GM23248 (cell line): ENCODE measurements around the gene DUSP28. TPM values are rescaled to one million over a fixed set of nuclear protein-coding genes. Genes with fewer than 3 reads are reported as not detected.
A peak's percentile ranks its signal among the peaks of the same experiment; 100 is the strongest.

Experiments
- DNase-seq: peaks from one replicate; pipeline ENCODE4 v3.0.0-alpha.2; 2015
- H2AFZ ChIP-seq: fragments of 200-600 bp; sonication (generic); 2 replicates; pipeline ENCODE4 v1.6.1; 2016; ENCODE audit warnings: antibody characterized with exemption
- H3F3A ChIP-seq: fragments of 200-600 bp; sonication (generic); 2 replicates; pipeline ENCODE4 v1.6.1; 2016; ENCODE audit warnings: mild to moderate bottlenecking, antibody characterized with exemption, mixed run types; ENCODE audit not compliant: insufficient read depth
- H3K27ac ChIP-seq: fragments of 200-600 bp; sonication (generic); 2 replicates; pipeline ENCODE4 v1.5.1; 2016; ENCODE audit warnings: mild to moderate bottlenecking
- H3K27me3 ChIP-seq: fragments of 200-600 bp; sonication (generic); replicated peaks from 2 replicates; pipeline ENCODE4 v1.6.1; 2016; ENCODE audit warnings: mild to moderate bottlenecking; ENCODE audit not compliant: insufficient read depth
- H3K36me3 ChIP-seq: fragments of 200-600 bp; sonication (generic); 2 replicates; pipeline ENCODE4 v1.6.1; 2016; ENCODE audit warnings: low read depth, mild to moderate bottlenecking
- H3K4me1 ChIP-seq: fragments of 200-600 bp; sonication (generic); 2 replicates; pipeline ENCODE4 v1.6.1; 2016; ENCODE audit warnings: mild to moderate bottlenecking; ENCODE audit not compliant: insufficient read depth
- H3K4me2 ChIP-seq: fragments of 200-600 bp; sonication (generic); one replicate; pipeline ENCODE4 v1.6.1; 2016; ENCODE audit warnings: mild to moderate bottlenecking; ENCODE audit not compliant: unreplicated experiment
- H3K4me3 ChIP-seq: fragments of 200-600 bp; sonication (generic); 2 replicates; pipeline ENCODE4 v1.5.1; 2016; ENCODE audit warnings: mild to moderate bottlenecking
- H3K79me2 ChIP-seq: fragments of 200-600 bp; sonication (generic); 2 replicates; pipeline ENCODE4 v1.6.1; 2016; ENCODE audit warnings: mild to moderate bottlenecking; ENCODE audit not compliant: insufficient read depth
- H3K9ac ChIP-seq: fragments of 200-600 bp; sonication (generic); 2 replicates; pipeline ENCODE4 v1.6.1; 2016; ENCODE audit warnings: mild to moderate bottlenecking
- H3K9me2 ChIP-seq: fragments of 200-600 bp; sonication (generic); 2 replicates; pipeline ENCODE4 v1.6.1; 2016; ENCODE audit warnings: mixed run types, mild to moderate bottlenecking, moderate library complexity; ENCODE audit not compliant: insufficient read depth
- H3K9me3 ChIP-seq: fragments of 200-600 bp; sonication (generic); one replicate; pipeline ENCODE4 v1.6.1; 2017; ENCODE audit warnings: low read depth
- H4K20me1 ChIP-seq: fragments of 200-600 bp; sonication (generic); 2 replicates; pipeline ENCODE4 v1.6.0; 2016; ENCODE audit not compliant: insufficient read depth
- EZH2 ChIP-seq: fragments of 200-600 bp; sonication (generic); IDR thresholded peaks from 2 replicates; pipeline ENCODE4 v1.6.1; 2018; ENCODE audit warnings: antibody characterized with exemption, mild to moderate bottlenecking; ENCODE audit not compliant: insufficient read depth, poor library complexity, severe bottlenecking
- EZH2phosphoT487 ChIP-seq: fragments of 200-600 bp; sonication (generic); IDR thresholded peaks from 2 replicates; pipeline ENCODE4 v1.6.1; 2018; ENCODE audit warnings: antibody characterized with exemption, moderate library complexity, mild to moderate bottlenecking, low read depth; ENCODE audit not compliant: insufficient read depth
- WGBS, 2 experiments: methylation state at CpG; one replicate each; pipeline ENCODE4 v1.1.6; 2015 to 2017; ENCODE audit warnings: low lambda C conversion rate in 2 of 2, low coverage in 1 of 2; ENCODE audit errors: missing lambda C conversion rate in 2 of 2; 5-methylcytosine and 5-hydroxymethylcytosine counted together
- in situ Hi-C: fragments of 300-500 bp; cut with MboI; formaldehyde crosslinking; loops from 2 replicates; pipeline ENCODE4 v1.15.0; 2020
- polyA plus RNA-seq: library from polyadenylated mRNA; unstranded; fragments of >200 nt; fragmentation: Nextera tagmentation; extraction: Ambion mirVana; gene quantifications from 2 replicates; pipeline ENCODE4 v1.2.1, GENCODE V29; 2016
- total RNA-seq: library from RNA; depleted of rRNA; stranded (reverse); fragments of >200 nt; shearing (Covaris generic); gene quantifications from 2 replicates; pipeline ENCODE4 v1.2.3, GENCODE V29; 2014

DUSP28 gene
- total and polyA plus RNA-seq, 2 experiments from 2014 or later, result 3.2 to 4.9 TPM

DNA sequence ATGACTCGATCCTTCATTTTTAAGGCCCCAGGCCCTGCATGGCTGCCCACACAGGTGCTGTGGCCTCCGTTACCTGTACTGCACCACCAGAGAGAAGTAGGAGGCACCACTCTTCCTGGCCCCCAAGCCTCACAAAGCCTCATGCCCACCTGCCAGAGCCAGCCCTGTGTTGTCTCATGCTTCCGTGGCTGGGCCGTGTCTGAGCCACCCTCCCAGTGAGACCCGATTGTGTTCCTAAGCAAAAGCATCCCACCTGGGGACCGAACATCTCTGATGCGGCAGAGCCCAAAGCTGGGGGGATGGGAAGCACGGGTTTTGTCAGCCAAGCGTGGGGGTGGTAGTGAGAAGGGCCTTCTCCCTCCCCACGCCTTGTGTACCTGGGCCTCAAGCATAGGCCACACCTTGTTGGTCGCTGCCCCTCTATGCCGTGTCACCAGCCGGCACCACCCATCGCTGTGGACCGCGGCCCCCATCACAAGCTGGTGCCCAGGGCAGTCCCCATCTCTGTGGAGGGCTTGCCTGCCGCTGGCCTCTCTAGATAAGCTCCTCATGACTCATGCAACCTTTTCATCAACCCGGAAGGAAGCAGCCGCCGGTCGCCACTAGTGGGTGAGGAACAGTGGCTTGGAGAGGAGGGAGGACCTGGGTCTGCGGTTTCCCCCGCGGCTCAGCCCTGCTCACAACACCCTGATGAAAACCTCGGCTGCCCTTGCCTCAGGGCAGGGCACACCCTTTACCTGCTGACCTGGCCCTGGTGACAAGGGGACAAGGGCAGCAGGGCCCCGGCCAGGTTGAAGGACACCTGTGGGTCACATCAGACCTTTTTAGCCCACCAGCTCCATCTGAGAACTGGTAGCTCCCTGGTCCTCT lies 5.4 kb downstream of the DUSP28 start:
- in situ Hi-C loops, result no loop called here
- Histone ChIP-seq H3K9me3 (no peaks in the 10 kb centered on the region), H3F3A (peaks cover 21% of the 10 kb centered on the region), H3K4me2 (peak overlapping the region; percentile 60), H3K4me1 (peaks cover 29% of the 10 kb centered on the region), H4K20me1 (no peaks in the 10 kb centered on the region), H3K79me2 (0 out of 2 replicates have a peak, but pooled peaks cover 7% of the 10 kb centered on the region), H3K9me2 (no peaks in the 10 kb centered on the region), H3K27me3 (no peaks in the 10 kb centered on the region), H3K4me3 (peak overlapping the region; percentile 54), H3K27ac (peak overlapping the region; percentile 72), H3K9ac (peak overlapping the region; percentile 68), H2AFZ (peak overlapping the region; percentile 77), H3K36me3 (no peaks in the 10 kb centered on the region)
- no peak for TF ChIP-seq EZH2
- TF ChIP-seq EZH2phosphoT487, result no peak
- WGBS, 2 experiments, result 65% methylated on average over 25 to 26 of the region's 26 CpGs
- peak; percentile 86 for DNase-seq

DNA sequence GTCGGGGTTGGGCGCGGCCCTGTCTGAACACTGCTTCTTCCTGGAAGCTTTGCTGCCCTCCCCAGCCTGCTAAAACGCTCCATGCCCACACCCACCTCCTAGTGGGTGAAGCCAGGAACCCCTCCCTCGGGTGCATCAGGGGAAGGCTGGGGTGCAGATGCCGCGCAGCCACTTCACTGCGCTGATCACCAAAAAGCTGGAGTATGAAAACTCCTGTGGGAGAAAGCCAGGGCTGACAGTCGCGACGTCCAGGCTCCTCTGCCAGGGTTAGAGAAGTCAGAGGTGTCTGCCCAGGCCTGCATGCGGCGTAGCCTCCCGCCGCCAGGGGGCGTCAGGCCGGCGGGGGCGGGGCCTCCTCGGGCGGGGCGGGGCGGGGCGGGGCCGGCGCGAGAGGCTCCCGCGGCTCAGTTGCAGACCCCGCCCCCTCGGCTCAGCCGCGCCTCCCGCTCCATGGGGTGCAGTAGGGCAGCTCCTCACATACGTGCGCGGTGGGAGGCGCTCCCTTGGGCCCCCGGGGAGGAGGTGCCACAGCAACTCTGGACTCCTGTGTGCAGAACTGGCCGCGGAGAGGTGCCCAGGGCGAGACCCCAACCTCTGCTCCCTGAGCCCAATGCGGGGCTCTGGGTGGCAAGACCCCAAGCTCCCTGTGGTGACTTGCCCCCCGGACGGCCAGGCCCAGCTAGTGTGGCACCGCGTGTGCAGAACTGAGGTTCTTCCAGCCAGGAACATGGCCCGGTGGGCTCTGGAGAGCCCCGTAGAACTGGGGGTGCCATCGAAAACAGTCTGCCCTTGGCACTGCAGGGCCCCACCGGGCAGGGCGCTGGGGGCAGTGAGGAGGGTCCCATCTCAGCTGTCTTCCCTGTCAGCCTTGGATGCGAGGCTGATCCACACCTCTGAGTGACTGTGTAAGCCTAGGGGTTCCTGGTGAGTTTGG lies 6.3 kb downstream of the DUSP28 start:
- no peaks in the 10 kb centered on the region for H3K36me3 ChIP-seq
- no peaks in the 10 kb centered on the region for H4K20me1 ChIP-seq
- no peaks in the 10 kb centered on the region for H3K27me3 ChIP-seq
- in situ Hi-C loops, result no loop called here
- H3K27ac ChIP-seq, result peak overlapping the region; percentile 72
- H3K79me2 ChIP-seq, result 0 out of 2 replicates have a peak, but pooled peaks cover 7% of the 10 kb centered on the region
- peak overlapping the region; percentile 73 for H3K9ac ChIP-seq
- H3K4me3 ChIP-seq, result peak overlapping the region; percentile 82
- H3F3A ChIP-seq, result peaks cover 17% of the 10 kb centered on the region
- H3K4me2 ChIP-seq, result peak overlapping the region; percentile 91
- peak; percentile 94 for DNase-seq
- H3K9me3 ChIP-seq, result no peaks in the 10 kb centered on the region
- peak overlapping the region; percentile 77 for H2AFZ ChIP-seq
- peaks cover 27% of the 10 kb centered on the region for H3K4me1 ChIP-seq
- 3 to 5% methylated on average over 21 to 35 of the region's 53 CpGs for WGBS, 2 experiments
- no peak for TF ChIP-seq EZH2phosphoT487
- no peak for TF ChIP-seq EZH2
- no peaks in the 10 kb centered on the region for H3K9me2 ChIP-seq

DNA sequence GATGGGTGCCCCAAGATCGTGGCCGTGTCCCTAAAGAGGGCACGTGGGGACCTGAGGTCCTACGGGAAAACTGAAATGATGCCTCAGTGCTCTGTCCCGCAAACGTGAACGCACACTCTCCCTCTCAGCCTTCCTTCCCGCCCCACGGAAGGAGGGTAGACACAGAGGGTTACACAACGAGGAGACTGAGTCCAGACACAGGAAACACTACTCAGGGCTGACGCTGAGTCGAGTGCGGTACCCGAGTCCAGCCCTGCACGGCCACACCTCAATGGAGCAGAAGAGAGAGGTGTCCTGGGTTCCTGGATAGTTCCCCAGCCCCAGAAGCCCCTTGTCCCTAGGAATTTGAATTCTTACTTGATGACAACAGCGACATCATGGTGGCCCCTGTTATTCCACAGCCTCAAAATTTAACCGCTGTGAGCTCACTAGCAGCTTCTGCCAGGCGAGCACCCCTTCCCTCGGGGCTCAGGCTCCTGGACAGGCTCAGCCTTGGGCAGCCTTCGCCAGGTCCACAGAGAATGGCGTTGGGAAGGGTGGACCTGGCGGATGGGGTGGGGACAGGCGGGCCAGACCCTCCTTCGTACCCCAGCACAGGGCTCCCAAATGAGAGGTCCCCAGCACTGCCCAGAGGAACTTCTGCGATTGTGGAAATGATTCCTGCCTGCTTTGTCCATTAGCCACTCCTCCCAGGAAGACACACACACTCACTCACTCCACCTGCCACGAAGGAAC lies 7.1 kb downstream of the DUSP28 start:
- H3K9me2 ChIP-seq, result no peaks in the 10 kb centered on the region
- no peaks in the 10 kb centered on the region for H3K36me3 ChIP-seq
- peak overlapping the region; percentile 82 for H3K4me3 ChIP-seq
- WGBS, 2 experiments, result 7 to 10% methylated on average over 26 of the region's 26 CpGs
- in situ Hi-C loops, result no loop called here
- H3F3A ChIP-seq, result peaks cover 9% of the 10 kb centered on the region
- peak overlapping the region; percentile 20 for H3K27ac ChIP-seq
- peaks cover 18% of the 10 kb centered on the region for H3K4me1 ChIP-seq
- peak; percentile 59 for DNase-seq
- no peaks in the 10 kb centered on the region for H3K27me3 ChIP-seq
- TF ChIP-seq EZH2 (no peak), EZH2phosphoT487 (no peak)
- H3K9me3 ChIP-seq, result no peaks in the 10 kb centered on the region
- peak overlapping the region; percentile 91 for H3K4me2 ChIP-seq
- H3K9ac ChIP-seq, result peak overlapping the region; percentile 73
- H3K79me2 ChIP-seq, result 0 out of 2 replicates have a peak, but pooled peaks cover 7% of the 10 kb centered on the region
- peak overlapping the region; percentile 76 for H2AFZ ChIP-seq
- no peaks in the 10 kb centered on the region for H4K20me1 ChIP-seq
